Measurements from ENCODE around the gene ABR. TPM values are rescaled to one million over a fixed set of nuclear protein-coding genes. Genes with fewer than 3 reads are reported as not detected.
A peak's percentile ranks its signal among the peaks of the same experiment; 100 is the strongest.
"Not testable (repeated sequence)": the region's sequence is repeated elsewhere in the genome, so short reads cannot be mapped to it uniquely, and the experiment has no call there.

The ABR gene
- total RNA-seq, 1 donor from 2014 or later, result 56.1 TPM

DNA sequence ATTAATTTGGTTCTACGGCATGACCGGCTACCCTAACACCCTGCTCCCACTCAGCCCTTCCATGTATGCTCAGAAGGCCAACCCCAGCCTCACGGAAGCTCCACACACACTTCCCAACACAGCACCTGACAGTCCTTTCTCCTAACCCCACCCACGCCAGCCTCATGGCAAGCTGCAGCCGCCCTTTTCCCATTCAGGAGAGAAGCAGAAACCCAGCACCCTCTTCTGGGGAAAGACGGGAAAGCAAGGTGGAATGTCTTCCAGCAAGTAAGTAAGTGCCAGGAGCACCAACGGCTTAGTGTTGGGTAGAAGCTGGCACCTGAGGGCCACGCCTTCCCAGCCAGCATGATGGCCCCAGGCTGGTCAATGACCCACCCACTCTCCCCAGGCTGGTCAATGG, 32.1 kb downstream of the ABR start:
- peak; percentile 67 for DNase-seq

DNA sequence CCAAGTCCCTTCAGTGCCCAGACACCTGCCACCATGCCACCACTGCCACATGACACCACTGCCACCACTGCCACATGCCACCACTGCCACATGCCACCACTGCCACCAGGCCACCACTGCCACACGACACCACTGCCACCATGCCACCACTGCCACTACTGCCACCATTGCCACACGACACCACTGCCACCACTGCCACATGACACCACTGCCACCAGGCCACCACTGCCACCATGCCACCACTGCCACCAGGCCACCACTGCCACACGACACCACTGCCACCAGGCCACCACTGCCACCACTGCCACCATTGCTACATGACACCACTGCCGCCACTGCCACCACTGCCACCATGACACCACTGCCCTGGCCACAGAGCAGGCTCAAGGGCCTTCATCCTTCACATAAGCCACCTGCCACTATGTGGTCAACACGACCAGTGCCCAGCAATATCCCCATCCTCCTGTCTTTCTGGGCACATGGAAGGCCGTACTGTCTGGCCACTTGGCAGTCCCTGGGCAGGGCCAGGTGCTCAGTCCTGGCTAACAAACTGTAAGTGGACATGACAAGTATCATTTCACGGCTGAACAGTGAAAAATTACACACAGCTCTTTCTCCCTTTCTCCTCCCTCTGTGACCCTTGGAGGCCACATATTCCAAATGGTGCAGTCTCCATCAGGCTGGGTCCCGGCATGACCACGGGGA, 33.1 kb downstream of the ABR start:
- no peak for DNase-seq

DNA sequence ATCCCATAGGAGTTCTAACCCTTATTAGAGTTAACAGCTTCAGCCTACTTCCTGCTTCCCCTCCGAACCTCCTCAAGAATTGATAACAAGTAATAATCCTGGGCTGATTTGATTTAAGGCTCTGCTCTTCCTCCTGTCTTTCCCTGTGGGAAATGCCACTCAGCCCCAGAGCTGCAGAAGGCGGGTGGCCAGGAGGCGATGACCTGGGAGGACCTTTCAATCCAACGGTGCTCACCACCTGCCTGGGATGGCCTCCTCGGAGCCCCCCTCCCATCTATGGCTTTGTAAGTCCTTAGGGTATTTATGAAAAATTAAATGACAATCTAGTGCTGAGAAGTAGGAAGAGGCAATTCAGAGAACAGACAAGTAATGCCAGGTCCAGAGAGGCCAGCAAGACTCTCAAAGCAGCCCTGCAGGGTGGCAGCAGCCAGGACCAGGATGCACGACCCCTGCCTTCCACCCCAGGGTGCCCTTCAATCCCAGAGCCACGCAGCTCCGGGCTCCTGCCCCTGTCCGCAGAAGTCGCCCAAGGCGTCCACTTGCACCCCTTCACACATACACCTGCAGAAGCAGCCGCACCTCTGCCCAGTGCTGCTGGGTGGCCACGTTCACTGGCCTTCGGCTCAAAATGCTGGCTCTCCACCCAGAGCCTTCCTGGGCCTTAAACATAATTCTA, 34.3 kb downstream of the ABR start:
- DNase-seq, result no peak

DNA sequence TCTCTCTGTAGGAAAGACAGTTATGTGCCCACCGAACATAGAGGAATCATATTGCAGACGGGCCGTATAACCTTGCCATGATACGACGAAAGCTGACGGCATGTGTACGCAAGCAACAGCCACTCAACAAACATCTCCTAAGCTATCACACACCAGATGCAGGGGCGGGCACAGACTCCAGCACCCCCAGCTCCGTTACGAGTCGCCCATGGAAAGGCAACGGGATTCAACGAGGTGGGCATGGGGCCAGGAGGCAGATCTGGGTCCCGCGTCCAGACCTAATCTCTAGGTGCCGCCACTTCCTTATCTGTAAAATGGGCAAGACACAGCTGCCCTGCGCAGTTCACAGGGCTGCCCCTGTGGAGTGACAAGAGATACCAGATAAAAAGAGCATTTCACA, 35.6 kb downstream of the ABR start:
- no peak for DNase-seq

DNA sequence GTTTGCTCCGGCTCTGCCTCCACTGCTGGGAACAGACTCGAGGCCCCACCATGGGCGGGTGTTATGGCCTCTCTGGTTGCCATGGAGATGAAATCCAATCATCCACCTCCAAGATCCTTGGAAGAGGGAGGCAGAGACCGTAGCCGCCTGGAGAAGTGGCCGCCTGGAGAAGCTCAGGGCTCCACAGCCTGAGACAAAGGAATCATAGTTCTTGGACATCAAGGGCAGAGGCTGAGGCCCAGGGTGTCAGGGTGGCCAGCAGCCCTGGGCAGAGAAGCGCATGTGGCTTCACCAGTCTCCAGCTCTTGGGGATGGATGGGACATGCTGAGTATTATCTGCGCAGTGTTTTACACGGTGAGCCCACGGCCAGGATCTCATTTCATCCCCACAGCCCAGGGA, 36.2 kb downstream of the ABR start:
- peak; percentile 86 for DNase-seq

GRCh38 chr17:1142561-1142971, 37.2 kb downstream of the ABR start:
- no peak for DNase-seq

GRCh38 chr17:1137465-1137894, 42.3 kb downstream of the ABR start:
- DNase-seq, result no peak

GRCh38 chr17:1136748-1137147, 43.0 kb downstream of the ABR start:
- no peak for DNase-seq

DNA sequence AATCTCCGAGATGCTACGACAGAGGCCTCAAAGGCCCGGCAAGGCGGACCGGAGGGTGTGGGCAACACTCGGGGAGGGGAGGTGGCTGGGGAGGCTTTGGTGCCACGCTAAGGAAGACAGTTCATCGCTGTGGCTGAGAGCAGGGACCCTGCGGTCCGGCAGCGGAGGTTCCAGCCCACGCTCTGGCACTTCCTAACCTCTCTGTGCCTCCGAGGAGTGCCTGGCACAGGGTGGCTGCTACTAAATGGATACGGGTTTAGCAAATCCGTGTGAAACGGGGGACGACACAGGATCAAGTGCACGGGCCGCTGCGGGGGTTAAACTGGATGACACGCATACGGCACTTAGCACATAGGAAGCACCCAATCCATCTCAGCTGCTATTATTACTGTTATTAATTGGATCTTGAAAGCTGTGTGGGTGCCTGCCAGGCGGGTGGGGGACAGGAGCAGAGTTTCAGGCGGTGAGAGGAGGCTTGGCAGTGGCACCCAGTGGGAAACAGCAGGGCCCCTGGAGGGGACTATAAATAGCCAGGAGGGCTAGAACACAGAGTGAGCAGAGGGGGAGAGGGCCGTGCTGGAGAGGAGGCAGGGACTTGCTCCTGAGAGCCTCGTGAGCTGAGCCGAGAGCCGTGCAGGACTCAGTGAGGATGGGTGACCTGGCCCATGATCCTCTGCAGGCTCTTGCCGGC, 45.0 kb downstream of the ABR start:
- no peak for DNase-seq

DNA sequence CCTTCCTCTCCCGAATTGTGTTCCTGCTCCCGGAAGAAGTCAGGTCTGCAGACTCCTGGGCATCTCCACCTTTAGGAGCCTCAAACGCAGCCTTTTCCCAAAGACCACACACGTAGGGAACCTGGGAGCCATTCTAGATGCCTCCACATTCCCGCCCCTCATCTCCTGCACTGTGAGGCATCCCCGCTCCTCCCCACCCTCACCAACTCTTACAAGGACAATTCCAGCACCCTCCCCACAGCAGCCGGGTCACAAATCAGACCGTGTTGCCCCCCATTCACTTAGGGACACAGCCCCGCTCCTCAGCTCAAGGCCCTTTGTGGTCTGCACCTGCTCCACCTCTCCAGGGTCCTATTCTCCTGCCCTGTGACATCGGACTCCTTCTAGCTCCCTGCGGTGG, 49.6 kb downstream of the ABR start:
- DNase-seq, result no peak

DNA sequence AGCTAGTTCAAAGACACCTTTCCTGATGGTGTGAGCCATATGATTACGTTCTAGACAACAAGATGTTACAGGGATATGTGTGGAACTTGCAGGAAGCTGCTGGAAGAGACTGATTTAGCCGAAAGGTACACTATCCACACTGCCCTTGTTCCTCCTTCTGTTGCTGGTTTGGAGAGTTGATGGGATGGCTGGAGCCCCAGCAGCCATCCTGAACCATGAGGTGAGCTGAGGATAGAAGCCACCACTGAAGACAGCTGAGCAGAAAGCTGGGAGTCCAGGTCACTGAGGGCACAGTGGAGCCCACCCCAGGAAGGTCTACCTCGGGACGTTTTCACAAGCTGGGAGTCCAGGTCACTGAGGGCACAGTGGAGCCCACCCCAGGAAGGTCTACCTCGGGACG, 51.3 kb downstream of the ABR start:
- not testable (repeated sequence) for DNase-seq

DNA sequence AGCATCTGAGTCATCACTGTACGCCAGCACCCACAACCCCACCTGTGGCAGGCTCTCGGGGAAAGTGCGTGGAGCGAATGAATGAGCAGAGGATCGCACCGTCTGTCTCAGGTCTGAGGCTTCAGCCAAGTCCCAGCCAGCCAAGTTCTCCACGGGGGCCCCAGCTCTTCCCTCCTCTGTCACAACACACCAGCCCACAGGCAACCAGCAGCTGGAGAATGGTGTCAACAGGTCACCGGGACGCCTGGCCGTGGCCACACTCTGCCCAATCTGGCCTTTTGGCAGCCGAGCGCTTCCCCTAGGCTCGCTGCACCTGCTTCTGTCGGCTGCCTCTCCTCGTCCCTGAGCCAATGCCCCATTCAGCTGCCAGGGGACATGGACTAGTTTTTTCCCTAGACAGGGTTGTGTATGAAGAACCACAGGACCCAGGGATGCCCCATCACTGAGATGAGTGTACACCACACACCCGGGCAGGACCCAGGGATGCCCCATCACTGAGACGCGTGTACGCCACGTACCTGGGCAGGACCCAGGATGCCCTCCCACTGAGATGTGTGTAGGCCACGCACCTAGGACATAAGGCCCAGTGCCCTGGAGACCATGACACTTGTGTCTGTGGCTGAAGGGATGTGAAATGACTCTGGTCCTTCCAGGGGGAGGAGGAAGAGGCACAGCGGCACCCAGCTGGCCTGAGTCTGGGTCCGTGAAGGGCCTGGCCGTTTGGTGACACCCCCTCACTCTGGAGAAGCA, 52.8 kb downstream of the ABR start:
- peak; percentile 25 for DNase-seq

GRCh38 chr17:1126250-1126797, 53.5 kb downstream of the ABR start:
- DNase-seq, result no peak

DNA sequence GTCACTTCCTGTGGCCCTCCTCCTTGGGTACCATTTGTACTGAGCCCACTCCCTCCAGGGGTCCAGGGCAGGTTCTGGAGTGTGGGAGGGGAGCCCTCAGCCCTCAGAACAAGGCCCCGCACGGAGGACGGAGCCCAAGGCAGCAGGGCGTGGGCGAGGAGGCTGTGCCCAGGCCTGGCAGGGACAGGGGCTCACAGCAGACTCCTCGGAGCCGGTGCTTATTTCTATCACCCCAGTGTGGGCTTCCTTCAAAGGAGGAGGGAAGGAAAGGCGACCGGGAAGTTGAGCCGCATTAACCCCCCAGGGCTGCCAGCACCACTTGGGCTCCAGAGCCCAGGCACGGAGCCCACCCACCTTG, 54.0 kb downstream of the ABR start:
- no peak for DNase-seq

DNA sequence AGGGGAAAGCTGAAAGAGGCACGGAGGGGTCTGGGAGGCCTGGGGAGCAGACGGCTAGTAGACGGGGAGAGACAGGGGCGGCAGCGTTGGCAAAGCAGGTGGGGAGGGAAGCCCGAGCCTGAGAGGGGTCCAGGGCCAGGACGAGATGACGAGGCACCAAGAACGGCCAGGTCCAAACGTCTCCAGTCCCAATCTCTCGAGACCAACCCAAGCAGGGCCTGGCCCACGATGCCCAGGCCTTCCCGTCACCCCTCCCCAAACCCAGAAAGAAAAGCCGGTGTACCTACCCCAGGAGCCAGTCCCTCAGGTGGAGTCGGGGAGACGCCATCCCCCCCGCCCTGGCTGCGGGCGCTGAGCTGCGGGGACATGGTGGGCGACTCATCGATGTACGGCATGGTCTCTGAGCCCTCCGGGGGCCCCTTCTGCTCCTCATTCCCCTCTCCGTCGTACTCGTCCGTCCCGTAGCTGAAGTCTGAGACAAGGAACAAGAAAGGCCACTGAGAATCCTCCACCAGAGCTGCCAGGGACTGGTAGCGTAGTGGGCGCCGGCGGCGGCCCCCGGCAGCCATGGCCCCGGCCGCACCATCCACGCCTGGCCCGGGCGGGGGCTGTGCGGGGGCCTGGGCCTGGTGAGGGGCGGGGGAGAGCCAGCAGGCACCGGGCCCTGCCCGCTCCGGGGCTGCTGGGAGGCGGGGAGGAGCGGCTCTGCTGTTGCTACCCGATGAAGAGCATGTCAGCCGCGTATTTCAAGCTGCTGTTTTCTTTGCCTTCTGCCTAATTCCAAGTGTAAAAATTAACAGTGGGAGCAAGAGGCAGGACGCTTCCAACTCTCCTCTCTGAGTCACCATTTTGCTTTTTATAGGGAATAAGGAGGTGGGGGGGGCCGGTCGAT, 54.6 kb downstream of the ABR start:
- DNase-seq, result no peak

GRCh38 chr17:1123921-1124715, 55.7 kb downstream of the ABR start:
- DNase-seq, result no peak

- DNase-seq, result no peak
Observed at GRCh38 chr17:1123393-1123831, 56.4 kb downstream of the ABR start.

GRCh38 chr17:1122533-1123392, 57.0 kb downstream of the ABR start:
- peak; percentile 86 for DNase-seq

DNA sequence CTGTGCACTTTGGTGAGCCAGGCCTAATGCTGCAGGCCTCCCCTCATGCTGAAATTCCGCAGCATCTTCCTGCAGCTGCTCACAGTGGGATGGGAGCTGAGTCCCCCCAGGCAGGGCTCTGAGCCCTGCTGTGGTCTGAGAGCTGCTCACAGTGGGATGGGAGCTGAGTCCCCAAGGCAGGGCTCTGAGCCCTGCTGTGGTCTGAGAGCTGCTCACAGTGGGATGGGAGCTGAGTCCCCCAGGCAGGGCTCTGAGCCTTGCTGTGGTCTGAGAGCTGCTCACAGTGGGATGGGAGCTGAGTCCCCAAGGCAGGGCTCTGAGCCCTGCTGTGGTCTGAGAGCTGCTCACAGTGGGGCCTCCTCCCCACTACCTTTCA, 58.4 kb downstream of the ABR start:
- DNase-seq, result not testable (repeated sequence)
